ENCODE data around the gene ATP8A1.

The ATP8A1 gene

DNA sequence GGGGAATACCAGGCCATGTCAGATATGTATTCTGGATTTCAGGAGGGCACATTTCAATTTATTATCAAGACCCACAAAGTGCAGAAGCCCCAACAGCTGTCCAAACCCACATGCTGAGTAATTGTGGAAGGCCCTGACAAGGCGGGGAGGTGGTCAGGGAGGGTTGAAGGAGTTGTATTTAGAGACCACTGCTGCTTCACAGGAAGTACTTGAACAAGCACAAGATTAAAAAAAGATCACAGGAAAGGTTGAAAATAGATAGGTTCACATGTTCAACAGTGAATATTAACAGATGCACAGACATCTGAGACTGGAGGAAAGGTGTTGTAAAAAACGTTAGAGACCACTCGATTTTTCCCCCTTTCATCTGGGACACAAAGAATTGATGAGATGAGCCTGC lies 17.9 kb downstream of the ATP8A1 start:
- no peak overlapping the region for H3K27ac ChIP-seq (ENCODE audit: poor library complexity, severe bottlenecking)
- H3K4me1 ChIP-seq (ENCODE audit: insufficient read depth, poor library complexity, severe bottlenecking), result no peaks in the 10 kb centered on the region
- no peaks in the 10 kb centered on the region for H3K36me3 ChIP-seq (ENCODE audit: low read depth)
- DNase-seq (ENCODE audit: low spot score), result no peak
- no peaks in the 10 kb centered on the region for H3K27me3 ChIP-seq (ENCODE audit: insufficient read depth, poor library complexity, severe bottlenecking)
- TF ChIP-seq, protein P1, sequence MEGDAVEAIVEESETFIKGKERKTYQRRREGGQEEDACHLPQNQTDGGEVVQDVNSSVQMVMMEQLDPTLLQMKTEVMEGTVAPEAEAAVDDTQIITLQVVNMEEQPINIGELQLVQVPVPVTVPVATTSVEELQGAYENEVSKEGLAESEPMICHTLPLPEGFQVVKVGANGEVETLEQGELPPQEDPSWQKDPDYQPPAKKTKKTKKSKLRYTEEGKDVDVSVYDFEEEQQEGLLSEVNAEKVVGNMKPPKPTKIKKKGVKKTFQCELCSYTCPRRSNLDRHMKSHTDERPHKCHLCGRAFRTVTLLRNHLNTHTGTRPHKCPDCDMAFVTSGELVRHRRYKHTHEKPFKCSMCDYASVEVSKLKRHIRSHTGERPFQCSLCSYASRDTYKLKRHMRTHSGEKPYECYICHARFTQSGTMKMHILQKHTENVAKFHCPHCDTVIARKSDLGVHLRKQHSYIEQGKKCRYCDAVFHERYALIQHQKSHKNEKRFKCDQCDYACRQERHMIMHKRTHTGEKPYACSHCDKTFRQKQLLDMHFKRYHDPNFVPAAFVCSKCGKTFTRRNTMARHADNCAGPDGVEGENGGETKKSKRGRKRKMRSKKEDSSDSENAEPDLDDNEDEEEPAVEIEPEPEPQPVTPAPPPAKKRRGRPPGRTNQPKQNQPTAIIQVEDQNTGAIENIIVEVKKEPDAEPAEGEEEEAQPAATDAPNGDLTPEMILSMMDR (IDR thresholded peaks at IDR 0.05; ENCODE audit: poor library complexity, severe bottlenecking), result no peak
- no peak for ATAC-seq (ENCODE audit: low read depth)
- H3K9me3 ChIP-seq (ENCODE audit: severe bottlenecking), result no peaks in the 10 kb centered on the region
- H3K4me3 ChIP-seq (ENCODE audit: severe bottlenecking), result no peak overlapping the region

DNA sequence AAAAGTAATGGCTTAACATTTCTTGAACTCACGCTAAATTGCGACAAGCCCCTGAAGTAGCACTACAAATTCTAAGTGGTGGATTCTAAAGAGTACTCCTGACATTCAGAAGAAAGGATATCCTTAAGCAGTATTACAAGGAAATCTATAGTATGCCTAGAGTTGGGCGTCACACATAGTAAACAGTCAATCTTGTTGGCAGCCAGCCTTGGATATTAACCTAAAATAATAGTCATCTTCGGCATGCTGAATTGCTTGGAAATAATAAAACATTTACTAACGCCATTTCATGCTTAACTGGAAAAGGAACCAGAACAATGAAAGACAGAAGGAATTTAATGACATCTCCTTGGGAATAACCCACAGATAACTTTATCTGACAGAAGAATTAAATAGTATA lies 18.6 kb downstream of the ATP8A1 start:
- Histone ChIP-seq H3K9me3 (ENCODE audit: severe bottlenecking) (no peaks in the 10 kb centered on the region), H3K27me3 (ENCODE audit: insufficient read depth, poor library complexity, severe bottlenecking) (no peaks in the 10 kb centered on the region), H3K4me1 (ENCODE audit: insufficient read depth, poor library complexity, severe bottlenecking) (no peaks in the 10 kb centered on the region), H3K27ac (ENCODE audit: poor library complexity, severe bottlenecking) (no peak overlapping the region), H3K36me3 (ENCODE audit: low read depth) (no peaks in the 10 kb centered on the region), H3K4me3 (ENCODE audit: severe bottlenecking) (no peak overlapping the region)
- DNase-seq (ENCODE audit: low spot score) (no peak), ATAC-seq (ENCODE audit: low read depth) (no peak)
- TF ChIP-seq, protein P1 (IDR thresholded peaks at IDR 0.05; ENCODE audit: poor library complexity, severe bottlenecking), result no peak

DNA sequence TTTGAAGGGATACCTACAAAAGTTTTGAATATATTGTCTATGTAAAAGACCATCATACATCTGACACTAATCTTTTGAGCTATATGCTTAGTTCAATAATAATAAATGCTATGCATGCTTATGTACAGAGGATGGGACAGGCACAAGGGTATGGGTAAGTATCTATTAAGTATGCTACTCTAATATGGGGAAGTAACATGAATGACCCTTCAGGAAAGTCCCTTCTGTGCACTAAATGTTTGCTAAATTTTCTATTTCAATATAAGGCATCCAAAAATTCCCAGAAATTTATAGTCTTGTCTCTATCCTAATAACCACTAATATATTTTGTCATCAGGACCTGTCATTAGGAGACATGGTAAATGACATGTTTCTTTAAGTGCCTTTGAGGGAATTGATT lies 19.0 kb downstream of the ATP8A1 start:
- no peak overlapping the region for H3K4me3 ChIP-seq (ENCODE audit: severe bottlenecking)

DNA sequence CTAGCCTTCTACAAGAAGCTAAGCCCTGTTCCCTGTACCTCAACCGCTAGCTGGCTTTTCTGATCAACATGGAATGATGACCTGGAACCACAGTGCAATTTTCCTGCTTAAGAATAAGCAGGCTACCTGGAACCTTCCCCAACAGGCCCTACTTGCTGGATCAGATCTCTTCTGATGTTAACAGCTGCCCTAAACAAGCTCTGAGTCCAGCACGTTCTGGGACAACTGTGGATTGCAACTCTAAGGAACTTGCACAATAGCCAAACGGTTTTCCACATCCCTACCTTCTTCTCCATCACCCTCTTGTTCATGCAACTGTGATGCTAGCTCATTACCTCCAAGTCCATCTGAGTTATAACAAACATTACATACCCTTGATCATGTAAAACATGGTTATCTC lies 19.8 kb downstream of the ATP8A1 start:
- Histone ChIP-seq H3K4me1 (ENCODE audit: insufficient read depth, poor library complexity, severe bottlenecking) (no peaks in the 10 kb centered on the region), H3K9me3 (ENCODE audit: severe bottlenecking) (no peaks in the 10 kb centered on the region), H3K36me3 (ENCODE audit: low read depth) (no peaks in the 10 kb centered on the region), H3K27me3 (ENCODE audit: insufficient read depth, poor library complexity, severe bottlenecking) (no peaks in the 10 kb centered on the region), H3K27ac (ENCODE audit: poor library complexity, severe bottlenecking) (no peak overlapping the region), H3K4me3 (ENCODE audit: severe bottlenecking) (no peak overlapping the region)
- TF ChIP-seq, protein P1 (IDR thresholded peaks at IDR 0.05; ENCODE audit: poor library complexity, severe bottlenecking), result no peak
- no peak for DNase-seq (ENCODE audit: low spot score)
- no peak for ATAC-seq (ENCODE audit: low read depth)

More for the DNA sequence above, 19.0 kb downstream of the ATP8A1 start:
- Histone ChIP-seq H3K36me3 (ENCODE audit: low read depth) (no peaks in the 10 kb centered on the region), H3K27ac (ENCODE audit: poor library complexity, severe bottlenecking) (no peak overlapping the region), H3K9me3 (ENCODE audit: severe bottlenecking) (no peaks in the 10 kb centered on the region), H3K27me3 (ENCODE audit: insufficient read depth, poor library complexity, severe bottlenecking) (no peaks in the 10 kb centered on the region), H3K4me1 (ENCODE audit: insufficient read depth, poor library complexity, severe bottlenecking) (no peaks in the 10 kb centered on the region)
- DNase-seq (ENCODE audit: low spot score) (no peak), ATAC-seq (ENCODE audit: low read depth) (no peak)
- TF ChIP-seq, protein P1 (IDR thresholded peaks at IDR 0.05; ENCODE audit: poor library complexity, severe bottlenecking), result no peak

DNA sequence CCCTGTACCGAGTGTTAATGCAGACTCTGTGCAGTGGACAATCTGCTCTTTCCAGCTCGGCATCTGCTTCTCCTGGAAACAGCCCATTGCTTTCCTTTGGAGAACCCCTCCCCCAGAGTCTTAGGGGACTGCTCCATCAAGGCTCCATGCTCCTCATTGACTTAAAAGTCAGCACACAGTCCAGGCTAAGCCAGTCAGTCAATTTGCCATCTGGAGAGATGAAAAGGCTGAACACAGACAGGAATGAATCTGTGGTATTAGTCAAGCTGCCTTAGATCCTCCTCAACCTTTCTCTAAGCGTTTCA lies 20.3 kb downstream of the ATP8A1 start:
- no peaks in the 10 kb centered on the region for H3K9me3 ChIP-seq (ENCODE audit: severe bottlenecking)
- no peak overlapping the region for H3K27ac ChIP-seq (ENCODE audit: poor library complexity, severe bottlenecking)
- H3K4me3 ChIP-seq (ENCODE audit: severe bottlenecking), result no peak overlapping the region
- no peaks in the 10 kb centered on the region for H3K36me3 ChIP-seq (ENCODE audit: low read depth)
- TF ChIP-seq, protein P1 (IDR thresholded peaks at IDR 0.05; ENCODE audit: poor library complexity, severe bottlenecking), result no peak
- no peaks in the 10 kb centered on the region for H3K4me1 ChIP-seq (ENCODE audit: insufficient read depth, poor library complexity, severe bottlenecking)
- DNase-seq (ENCODE audit: low spot score) (no peak), ATAC-seq (ENCODE audit: low read depth) (no peak)
- H3K27me3 ChIP-seq (ENCODE audit: insufficient read depth, poor library complexity, severe bottlenecking), result no peaks in the 10 kb centered on the region
